ENCODE measurements around the gene LPO.
A peak's percentile ranks its signal among the peaks of the same experiment; 100 is the strongest.

LPO gene

GRCh38 chr17:58232707-58233156 is 5.7 kb upstream of the LPO start:
- TF ChIP-seq CSRNP3 (CRISPR knock-in tag; IDR thresholded peaks at IDR 0.05) (no peak), ZFP30 (CRISPR knock-in tag; IDR thresholded peaks at IDR 0.05) (no peak), ZNF70 (CRISPR knock-in tag; IDR thresholded peaks at IDR 0.05) (no peak), GLIS3 (CRISPR knock-in tag; IDR thresholded peaks at IDR 0.05) (no peak), TOX (CRISPR knock-in tag; IDR thresholded peaks at IDR 0.05; ENCODE audit: borderline replicate concordance) (no peak), ZNF565 (CRISPR knock-in tag; conservative IDR thresholded peaks at IDR 0.05; ENCODE audit: low read depth) (no peak), SNAI2 (CRISPR knock-in tag; IDR thresholded peaks at IDR 0.05) (no peak), RARB (CRISPR knock-in tag; IDR thresholded peaks at IDR 0.05) (no peak), BACH2 (CRISPR knock-in tag; IDR thresholded peaks at IDR 0.05; ENCODE audit: borderline replicate concordance) (no peak), ISL1 (CRISPR knock-in tag; IDR thresholded peaks at IDR 0.05) (no peak)
- ATAC-seq, result peak; percentile 52

- no peak for TF ChIP-seq ISL1 (CRISPR knock-in tag; IDR thresholded peaks at IDR 0.05)
- no peak for TF ChIP-seq ESRRG (CRISPR knock-in tag; IDR thresholded peaks at IDR 0.05)
- no peak for ATAC-seq
These were observed 4.8 kb upstream of the LPO start for GRCh38 chr17:58233543-58233942.

GRCh38 chr17:58234512-58234911 is 3.9 kb upstream of the LPO start:
- no peak for ATAC-seq
- TF ChIP-seq GLIS3 (CRISPR knock-in tag; IDR thresholded peaks at IDR 0.05) (no peak), OSR1 (CRISPR knock-in tag; IDR thresholded peaks at IDR 0.05) (no peak), ZC3H10 (CRISPR knock-in tag; IDR thresholded peaks at IDR 0.05) (no peak), TOX (CRISPR knock-in tag; IDR thresholded peaks at IDR 0.05; ENCODE audit: borderline replicate concordance) (no peak), RARB (CRISPR knock-in tag; IDR thresholded peaks at IDR 0.05) (no peak), ARNTL (CRISPR knock-in tag; IDR thresholded peaks at IDR 0.05; ENCODE audit: borderline replicate concordance, low read depth) (no peak)

- ATAC-seq, result no peak
These were observed 2.6 kb upstream of the LPO start for GRCh38 chr17:58235821-58236220.

GRCh38 chr17:58236394-58236793 is 2.0 kb upstream of the LPO start:
- TF ChIP-seq POU6F1 (CRISPR knock-in tag; IDR thresholded peaks at IDR 0.05; ENCODE audit: borderline replicate concordance, low read depth) (no peak), ISL1 (CRISPR knock-in tag; IDR thresholded peaks at IDR 0.05) (no peak), ZNF8 (CRISPR knock-in tag; IDR thresholded peaks at IDR 0.05) (no peak), TSHZ2 (CRISPR knock-in tag; IDR thresholded peaks at IDR 0.05) (no peak), CSDC2 (CRISPR knock-in tag; IDR thresholded peaks at IDR 0.05) (no peak), OSR1 (CRISPR knock-in tag; IDR thresholded peaks at IDR 0.05) (no peak), PATZ1 (CRISPR knock-in tag; IDR thresholded peaks at IDR 0.05; ENCODE audit: borderline replicate concordance) (no peak), SNAI2 (CRISPR knock-in tag; IDR thresholded peaks at IDR 0.05) (no peak), RARB (CRISPR knock-in tag; IDR thresholded peaks at IDR 0.05) (no peak), CSRNP3 (CRISPR knock-in tag; IDR thresholded peaks at IDR 0.05) (no peak), ZFP3 (CRISPR knock-in tag; IDR thresholded peaks at IDR 0.05) (no peak)
- no peak for ATAC-seq

More at GRCh38 chr17:58235821-58236220, 2.6 kb upstream of the LPO start:
- TF ChIP-seq ESRRG (CRISPR knock-in tag; IDR thresholded peaks at IDR 0.05) (no peak), RARB (CRISPR knock-in tag; IDR thresholded peaks at IDR 0.05) (no peak), ARNTL (CRISPR knock-in tag; IDR thresholded peaks at IDR 0.05; ENCODE audit: borderline replicate concordance, low read depth) (no peak), ZC3H10 (CRISPR knock-in tag; IDR thresholded peaks at IDR 0.05) (no peak), GLIS3 (CRISPR knock-in tag; IDR thresholded peaks at IDR 0.05) (no peak)
